ENCODE results near the gene ECM2.

Gene ECM2

DNA sequence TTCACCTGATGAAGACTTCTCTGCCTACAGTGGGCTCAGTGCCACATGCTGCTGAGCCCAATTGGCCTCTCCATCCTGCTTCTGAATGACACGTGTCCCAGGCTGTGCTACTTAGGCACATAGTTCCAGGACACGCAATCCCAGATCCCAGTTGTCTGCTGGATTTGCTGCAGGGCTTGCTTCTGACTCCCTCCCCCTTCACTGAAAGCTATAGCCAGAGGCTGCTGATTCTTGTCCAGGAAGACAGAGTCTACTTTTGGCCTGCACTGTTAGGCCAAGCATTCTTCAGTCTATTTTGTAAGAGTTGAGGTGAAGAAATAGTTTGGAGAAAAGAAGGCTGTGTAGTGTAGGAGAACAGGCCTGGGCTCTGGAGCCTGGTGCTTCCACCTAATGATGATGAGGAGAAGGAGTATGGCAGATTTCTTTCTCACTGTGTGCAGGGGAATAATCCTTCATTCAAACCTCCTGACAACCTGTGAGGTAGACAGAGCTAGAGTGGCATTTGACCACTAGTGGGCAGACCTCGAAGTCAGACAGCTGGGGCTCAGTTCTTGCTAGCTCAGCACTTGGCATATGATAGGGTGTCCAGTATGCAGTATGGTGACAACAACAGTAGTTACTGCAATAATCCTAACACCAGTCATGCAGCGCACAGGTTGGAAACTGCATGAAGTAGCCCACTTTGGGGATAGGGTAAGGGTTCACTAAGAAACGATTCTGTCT is 34.0 kb downstream of the ECM2 start:
- no peak for DNase-seq (ENCODE audit: low read depth in 2 of 2, low spot score in 1 of 2)

DNA sequence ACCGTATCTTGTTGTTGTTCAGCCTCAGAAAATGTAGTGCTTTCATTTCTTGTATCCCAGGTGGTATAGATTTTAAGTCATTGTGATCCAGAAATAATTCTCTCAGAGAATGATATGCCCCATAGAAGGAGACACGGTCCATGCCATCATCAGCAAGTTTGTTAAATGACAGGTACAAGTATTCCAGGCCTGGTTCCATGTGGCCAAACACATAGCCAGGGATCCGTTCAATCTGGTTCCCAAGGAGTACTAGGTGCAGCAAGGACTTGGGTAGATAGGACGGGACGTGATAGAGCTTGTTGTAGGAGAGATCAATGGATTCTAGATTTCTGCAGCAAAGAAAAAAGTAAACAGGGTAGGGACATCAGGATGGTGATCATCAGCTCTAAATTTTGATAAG is 35.1 kb downstream of the ECM2 start:
- DNase-seq (ENCODE audit: low read depth in 2 of 2, low spot score in 1 of 2) = no peak

DNA sequence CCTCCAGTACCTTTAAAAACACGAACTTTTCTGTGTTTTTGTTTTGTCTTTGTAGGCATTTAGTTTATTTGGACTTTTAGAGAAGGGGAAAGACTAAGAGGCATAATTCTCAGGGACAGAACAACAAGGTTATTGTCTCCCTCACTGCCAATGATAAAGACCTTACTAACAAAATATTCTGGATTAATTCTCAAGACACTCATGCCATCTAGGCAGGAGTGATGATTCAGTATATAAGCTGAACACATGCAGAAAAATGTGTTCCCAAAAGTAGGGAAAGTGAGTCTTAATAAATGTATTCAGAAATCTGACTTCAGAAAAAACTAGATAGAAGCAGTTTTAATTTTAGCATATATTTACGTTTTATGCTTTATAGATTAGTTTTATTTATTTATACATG is 36.1 kb downstream of the ECM2 start:
- DNase-seq (ENCODE audit: low read depth in 2 of 2, low spot score in 1 of 2) = no peak

DNA sequence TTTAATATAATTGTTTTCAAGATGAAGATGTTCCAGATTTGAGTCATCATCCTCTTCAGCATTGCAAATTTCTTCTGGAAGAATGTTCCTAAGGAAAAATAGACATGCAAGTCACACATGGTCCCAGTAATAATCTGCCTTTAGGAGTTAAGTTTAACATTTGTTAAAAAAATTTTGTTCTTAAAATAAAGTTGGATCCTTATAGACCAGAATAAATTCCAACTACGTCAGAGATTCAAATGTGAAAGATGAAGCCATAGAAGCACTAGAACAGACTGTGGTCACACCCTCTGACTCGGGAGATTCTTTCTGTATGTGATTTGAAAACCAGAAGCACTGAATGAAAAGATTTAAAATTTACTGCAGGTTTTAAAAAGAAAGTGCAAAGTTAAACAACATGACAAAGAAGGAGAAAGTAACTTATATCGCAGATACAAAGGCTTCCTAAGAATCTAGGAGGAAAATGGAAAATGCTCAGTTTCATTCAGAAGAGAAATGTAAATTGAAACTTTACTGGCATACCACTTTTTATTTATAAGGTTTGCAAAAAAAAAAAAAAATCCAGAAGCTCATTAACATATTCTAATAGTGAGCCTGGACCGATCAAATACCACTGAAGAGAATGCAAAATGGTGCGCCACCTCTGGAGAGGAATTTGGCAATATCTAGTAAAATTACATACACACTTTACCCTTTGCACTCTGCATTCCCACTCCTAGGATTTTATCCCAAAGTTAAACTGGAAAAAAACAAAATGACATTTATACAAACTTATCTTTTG is 39.2 kb downstream of the ECM2 start:
- no peak for DNase-seq (ENCODE audit: low read depth in 2 of 2, low spot score in 1 of 2)

DNA sequence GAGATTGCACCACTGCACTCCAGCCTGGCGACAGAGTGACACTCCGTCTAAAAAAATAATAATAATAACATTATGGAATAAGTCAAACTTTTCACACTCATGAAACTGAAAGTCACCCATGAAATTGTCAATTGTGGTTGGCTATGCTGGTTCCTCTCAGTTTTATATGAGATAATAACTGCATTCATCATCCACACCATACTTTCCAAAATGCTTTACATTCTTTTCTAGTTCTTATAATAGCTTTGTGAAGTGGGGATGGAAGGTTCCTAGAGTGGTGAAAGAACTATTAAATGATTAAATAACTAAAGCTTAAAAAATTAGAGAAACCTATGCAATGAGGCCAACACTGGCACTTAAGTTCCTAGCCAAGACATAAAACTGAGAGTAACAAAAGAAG is 40.9 kb downstream of the ECM2 start:
- no peak for DNase-seq (ENCODE audit: low read depth in 2 of 2, low spot score in 1 of 2)

DNA sequence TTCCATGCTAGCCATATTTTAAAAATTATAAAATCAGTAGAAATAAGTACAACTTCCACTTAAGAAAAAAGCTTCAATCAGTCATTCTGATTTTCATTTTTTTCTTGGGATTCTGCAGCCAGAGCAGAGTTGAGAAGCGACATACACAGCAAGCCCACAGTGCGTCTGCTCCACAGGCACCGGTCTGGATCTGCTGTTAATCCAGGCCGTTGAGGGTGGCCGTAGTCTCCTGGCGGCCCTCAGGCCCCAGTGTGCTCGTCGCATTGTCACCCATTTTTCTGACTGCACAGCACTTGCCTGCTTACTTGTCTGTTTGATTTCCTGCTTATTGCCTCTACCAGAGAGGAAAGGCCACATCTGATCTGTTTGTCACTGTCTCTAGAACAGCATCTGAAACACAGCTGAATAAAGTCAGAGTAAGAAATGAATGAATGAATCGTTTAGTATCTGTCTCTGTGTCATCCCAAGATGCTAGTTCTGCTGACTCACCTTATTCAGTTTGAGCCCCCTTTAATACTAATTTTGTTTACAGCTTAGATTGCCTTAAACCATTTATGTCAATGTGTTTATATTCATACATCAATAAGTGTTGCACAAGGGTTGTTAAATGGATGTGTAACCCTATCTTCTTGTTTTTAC is 41.9 kb downstream of the ECM2 start:
- DNase-seq (ENCODE audit: low read depth in 2 of 2, low spot score in 1 of 2) = no peak

DNA sequence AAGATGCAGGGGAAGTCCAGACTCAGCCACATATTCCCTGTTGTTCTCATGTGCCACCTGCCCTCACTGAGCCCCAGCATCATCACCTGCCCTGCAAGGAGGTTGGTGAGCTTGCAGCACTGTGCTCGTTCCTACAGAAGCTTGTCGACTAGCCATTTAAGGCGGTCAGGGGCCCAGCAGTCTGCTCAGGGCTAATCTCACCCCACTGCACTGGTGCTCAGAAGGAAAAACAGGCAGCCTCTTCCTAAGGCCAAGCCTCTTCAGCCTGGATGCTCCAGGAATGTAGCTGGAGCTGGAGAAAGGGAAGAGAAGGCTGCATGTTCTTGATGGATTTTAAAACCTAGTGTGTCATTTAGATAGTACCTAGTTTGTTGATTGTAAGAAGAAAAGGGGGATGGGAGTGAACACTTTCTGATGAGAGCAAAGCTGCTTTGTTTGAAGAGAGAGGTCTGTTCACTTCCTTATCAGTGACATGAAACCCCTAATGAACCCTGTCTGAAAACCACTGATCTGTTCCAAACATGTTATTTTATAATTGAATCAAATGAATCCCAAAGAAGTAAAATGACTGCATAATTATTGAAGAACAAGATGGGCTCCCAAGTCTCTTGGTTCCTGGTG is 42.9 kb downstream of the ECM2 start:
- DNase-seq (ENCODE audit: low read depth in 2 of 2, low spot score in 1 of 2) = no peak

DNA sequence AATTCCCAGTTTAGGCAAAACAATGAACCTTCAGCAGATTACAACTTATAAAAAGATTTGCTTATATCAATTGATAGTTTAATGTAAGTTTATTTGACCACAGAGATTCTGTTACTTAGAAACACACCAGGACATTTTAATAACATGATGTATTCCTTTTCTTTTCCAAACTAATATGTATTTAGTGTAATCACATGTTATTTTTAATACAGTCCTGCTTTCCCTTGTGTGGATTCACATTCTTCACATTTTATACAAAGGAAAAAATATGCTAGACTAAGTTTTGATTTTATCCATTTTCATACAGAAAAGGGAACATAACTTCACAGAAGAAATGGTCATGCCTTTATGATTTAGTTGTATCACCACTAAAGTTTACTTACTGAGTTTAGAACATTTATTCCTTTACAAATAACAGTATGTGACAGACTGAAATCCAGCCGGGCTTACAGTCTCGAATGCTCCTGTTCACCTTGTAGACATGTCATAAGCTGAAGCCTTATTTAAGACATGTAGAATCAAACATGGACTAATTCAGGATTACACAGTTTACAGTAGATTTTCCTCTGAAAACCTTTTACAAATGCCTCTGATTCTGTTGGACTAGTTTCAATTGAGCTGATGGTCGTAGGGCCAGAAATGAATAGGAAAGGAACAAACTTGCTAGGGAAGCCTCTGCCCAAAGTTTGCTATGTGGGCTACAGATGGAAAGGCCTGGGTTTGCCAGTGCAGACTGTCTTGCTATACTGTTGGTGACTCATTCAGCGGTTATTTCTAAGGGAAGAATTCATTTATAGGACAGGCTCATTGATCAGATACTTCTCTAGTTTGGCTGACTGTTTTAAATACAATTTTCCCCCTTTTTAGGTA is 46.9 kb downstream of the ECM2 start:
- DNase-seq (ENCODE audit: low read depth in 2 of 2, low spot score in 1 of 2) = no peak

DNA sequence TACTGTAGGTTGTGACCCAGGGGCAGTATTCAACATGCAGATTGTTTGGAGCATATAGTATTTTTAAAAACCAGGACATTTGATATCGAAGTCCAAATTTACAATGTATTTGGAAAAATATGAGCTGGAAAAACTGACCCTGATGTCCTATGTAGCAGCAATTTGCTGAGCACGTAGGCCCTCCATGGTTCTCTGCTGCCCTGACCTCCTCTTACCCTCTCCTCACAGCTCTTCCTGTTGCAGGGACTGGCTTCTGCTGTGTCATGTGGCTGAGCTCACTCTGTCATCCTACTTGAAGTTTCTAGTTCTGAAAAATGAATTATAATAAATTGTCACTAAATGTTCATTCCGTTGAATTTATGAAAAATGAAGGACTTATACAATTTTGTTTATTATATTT is 49.4 kb downstream of the ECM2 start:
- no peak for DNase-seq (ENCODE audit: low read depth in 2 of 2, low spot score in 1 of 2)

DNA sequence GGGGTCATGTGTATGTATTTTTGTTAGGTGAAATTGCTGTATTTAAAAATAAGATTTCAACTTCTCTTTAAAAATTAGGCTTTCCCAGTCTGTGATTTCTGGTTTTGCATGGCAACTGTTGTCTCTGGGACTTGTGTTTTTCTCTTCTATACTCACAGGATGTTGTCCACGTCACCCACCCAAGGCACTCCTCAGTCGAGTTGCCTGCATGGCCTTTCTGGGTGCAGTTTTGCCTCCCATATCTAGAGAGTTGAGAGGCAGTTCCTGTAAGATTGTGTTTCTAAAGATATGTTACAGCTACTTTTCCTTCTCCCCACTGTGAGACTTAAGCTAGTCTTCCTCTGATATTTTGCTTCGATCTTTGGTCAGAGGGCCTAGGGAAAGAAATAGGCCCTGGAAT is 51.2 kb downstream of the ECM2 start:
- DNase-seq (ENCODE audit: low read depth in 2 of 2, low spot score in 1 of 2) = no peak

DNA sequence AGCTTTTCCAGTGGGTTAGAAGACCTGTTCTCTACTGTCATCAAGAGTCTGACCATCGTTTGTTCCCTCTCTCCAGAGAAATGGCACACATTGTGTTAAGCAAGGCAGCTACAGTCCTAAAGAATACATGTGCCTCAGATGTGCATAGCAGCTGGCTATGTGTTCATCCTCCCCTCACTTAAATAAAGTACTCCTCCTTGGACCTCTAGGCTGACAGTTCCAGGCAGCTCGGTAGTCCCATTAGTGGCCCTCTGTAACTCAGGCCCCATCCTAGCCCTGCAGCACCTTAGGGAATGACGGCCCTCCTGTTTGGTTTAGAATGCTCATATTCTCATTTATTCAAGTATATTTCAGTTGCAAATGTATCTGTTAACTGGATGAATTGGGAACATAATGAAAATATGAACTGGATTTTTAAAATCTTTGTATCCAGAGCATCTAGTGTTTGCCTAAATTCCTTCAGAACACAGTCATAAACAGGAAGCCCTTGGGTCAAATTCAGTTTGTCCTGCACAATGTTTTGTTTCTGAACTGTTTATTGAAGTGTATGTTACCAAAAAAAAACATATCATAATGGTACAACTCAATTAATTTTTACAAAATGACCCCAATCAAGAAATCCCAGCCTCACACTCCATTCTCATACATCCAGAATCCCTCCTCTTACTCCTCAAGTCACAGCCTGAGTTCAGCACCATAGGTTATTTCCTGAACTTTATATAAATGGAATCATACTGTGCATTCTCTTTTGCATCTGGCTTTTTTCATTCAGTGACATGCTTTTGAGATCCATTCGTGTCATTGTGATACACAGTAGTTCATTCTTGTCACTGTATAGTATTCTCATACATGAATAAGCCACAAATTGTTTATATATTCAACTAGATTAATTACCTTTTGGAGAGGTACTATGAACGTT is 51.9 kb downstream of the ECM2 start:
- no peak for DNase-seq (ENCODE audit: low read depth in 2 of 2, low spot score in 1 of 2)

DNA sequence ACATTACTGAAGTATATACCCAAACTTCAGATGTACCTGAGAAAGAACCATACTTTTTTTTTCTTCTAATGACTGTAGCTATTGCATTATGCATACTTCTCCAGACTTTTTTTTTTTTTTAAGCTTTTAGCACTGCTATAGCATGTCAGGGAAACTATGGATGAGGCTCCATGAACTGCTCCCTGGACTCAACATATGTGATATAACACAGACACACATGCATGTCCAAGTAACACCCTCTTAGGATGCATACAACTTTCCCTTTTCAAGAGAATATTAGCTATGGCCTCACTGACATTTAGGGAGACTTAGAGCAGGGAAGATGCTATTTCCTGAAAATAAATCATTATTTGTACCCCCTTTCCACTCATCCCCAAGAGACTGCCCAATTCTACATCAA is 53.0 kb downstream of the ECM2 start:
- DNase-seq (ENCODE audit: low read depth in 2 of 2, low spot score in 1 of 2) = no peak

DNA sequence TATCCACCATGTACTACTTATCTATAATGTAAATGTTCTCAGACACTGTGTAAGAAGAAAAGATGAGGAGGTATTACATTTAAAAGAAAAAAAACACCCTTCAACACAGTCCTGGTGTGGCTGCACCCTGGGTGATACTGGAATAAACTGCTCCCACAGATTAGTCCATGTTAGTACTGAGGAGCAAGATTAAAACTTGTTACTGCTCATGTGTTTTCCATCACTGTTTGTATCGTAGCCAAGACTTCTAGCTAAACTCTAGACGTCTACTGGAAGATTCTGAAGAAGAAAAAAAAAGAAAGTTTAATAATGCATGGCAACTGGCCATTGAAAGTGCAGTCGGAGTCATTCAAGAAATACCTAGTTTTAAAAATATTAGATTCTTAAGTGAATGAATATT is 53.5 kb downstream of the ECM2 start, which contains the start of gene ASPN:
ASPN (minus strand) TSS at position 178 of the 400 bp plus-strand sequence.
- no peak for DNase-seq (ENCODE audit: low read depth in 2 of 2, low spot score in 1 of 2)

DNA sequence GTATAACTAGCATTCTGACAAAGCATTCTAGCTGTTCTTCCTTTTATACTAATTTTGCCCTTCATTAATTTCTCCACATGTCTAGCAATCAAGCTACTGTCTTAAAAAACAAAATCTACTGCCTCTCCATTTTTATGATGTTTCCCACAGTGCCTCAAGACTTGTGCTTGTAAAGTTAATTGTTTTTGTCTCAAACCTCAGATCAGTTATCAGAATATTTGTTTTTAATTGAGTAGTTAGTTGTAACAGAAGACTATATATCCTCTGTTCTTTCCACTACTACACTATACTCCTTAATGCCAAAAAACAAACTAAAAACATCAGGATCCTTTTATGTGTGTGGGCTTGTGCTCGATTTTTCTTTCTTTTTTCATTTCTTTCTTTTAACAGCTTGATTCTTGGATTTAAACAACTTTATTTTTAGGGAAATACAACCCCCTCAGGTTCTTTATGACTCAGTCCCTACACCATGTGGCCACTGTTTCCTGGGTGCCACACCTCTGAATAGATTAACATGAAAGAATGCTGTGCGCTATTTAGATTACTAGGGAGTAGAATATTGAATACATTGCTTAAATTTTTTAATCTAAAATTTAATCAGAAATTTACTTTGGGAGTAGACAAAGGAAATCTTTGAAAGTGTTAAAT is 54.7 kb downstream of the ECM2 start:
- no peak for DNase-seq (ENCODE audit: low read depth in 2 of 2, low spot score in 1 of 2)

DNA sequence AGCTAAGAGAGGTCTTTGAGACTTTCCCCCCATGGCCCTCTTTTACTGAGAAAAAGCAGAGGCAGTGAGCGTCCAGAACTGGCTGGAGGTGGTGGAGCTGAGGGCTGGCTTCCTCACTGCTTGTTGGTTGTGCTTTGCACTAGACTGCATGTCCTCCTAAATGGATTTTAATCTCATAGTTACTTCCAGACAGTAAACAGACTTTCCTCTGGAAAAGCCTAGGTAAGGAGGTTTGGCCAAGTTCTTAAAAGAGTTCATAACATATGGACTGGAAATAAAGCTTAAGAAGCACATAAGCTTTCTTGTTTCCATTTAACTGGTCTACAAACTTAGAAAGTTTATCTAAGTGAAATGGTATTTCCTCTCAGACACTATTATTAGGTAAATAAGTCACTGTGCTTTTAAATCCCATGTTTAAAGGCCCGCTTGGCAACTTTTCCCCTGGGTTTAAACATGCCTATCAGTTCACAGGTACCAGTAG is 55.5 kb downstream of the ECM2 start:
- no peak for DNase-seq (ENCODE audit: low read depth in 2 of 2, low spot score in 1 of 2)

DNA sequence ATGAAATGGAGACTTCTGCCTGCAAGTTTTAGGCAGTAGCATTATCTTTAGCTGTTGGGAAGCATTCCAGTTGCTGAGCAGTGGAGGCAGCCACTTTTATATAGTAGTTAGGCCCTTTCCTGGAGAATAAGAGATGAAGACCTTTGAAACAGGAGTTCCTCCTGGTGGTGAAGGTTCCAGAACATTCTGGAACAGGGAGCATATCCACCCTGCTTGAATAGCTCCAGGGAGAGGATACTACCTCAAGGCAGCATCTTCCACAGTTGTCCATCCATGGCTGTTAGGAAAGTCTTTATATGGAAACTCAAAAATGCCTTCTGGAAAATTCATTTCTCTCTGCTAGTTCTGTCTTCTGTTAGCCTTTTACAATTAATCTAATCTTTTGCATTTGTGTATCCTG is 56.4 kb downstream of the ECM2 start:
- DNase-seq (ENCODE audit: low read depth in 2 of 2, low spot score in 1 of 2) = no peak

DNA sequence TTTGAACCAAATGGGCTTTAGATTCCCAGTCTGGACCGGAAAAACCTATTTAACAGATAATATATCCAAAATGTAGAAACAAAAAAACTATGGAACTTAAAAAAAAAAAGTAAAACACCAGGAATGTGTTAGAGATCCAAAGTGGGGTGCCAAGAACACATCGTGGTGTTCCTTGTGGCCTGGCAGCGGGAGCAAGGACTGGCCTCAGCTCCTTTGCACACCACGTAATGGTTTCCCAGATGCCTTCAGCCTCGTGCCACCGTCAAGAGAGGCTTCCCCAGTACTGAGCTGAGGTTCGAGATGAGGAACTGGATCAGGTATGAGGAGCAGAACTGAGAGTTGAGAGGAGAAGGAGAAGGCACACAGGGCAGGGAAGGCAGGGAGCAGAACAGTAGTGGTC is 57.0 kb downstream of the ECM2 start:
- no peak for DNase-seq (ENCODE audit: low read depth in 2 of 2, low spot score in 1 of 2)

DNA sequence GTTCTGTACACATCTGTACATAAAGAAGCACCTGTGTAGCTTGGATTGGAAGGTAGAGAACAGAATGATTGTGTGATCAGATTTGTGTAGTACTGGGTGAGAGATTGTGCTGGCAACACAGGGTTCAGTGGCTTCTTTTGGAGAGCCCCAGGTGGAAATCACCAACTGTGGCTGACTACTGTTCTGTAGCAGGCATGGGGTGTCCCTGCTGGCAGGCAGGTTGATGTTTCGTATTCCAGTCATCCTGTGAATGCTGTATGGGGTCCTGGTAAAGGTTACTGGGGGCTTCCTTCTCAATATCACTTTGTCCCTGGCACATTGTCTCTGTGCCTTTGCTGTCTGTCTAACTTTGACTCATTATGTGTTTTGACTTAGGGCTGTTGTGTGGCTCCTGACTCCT is 58.8 kb downstream of the ECM2 start:
- no peak for DNase-seq (ENCODE audit: low read depth in 2 of 2, low spot score in 1 of 2)

DNA sequence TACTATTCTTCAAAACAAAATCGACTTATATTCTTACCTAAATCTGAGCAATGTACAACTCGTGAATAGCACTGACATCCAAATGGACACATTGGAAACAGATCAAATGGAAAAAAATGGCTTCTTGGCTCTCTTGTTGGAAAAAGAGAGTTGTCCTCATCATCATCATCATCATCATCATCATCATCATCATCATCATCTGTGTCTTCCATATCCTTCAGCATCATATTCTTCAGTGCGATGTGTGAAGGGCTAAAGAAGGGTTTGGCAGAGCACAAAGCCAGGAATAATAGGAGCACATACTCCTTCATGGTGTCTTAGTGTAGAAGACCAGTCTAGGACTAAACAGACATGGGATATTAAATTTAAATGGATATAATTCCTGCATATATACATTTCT is 61.2 kb downstream of the ECM2 start:
- DNase-seq (ENCODE audit: low read depth in 2 of 2, low spot score in 1 of 2) = no peak

Measured in stimulated activated CD8-positive, alpha-beta memory T cell treated with anti-CD3 and anti-CD28 coated beads, Interleukin-4, amount 100 ng/mL, for 4 hours (primary cell).